HL-60/S4 treated with phorbol 12-myristate 13-acetate at 8.2 ng/mL for 4 days and 3 days (cell line): Measurements from ENCODE around the gene PFN4.

Experiments
- in situ Hi-C: fragments of 300-500 bp; cut with MboI; formaldehyde crosslinking; loops from 2 replicates; pipeline ENCODE4 v1.15.0; 2022; ENCODE audit warnings: low sequenced_read_pairs

Gene PFN4

DNA sequence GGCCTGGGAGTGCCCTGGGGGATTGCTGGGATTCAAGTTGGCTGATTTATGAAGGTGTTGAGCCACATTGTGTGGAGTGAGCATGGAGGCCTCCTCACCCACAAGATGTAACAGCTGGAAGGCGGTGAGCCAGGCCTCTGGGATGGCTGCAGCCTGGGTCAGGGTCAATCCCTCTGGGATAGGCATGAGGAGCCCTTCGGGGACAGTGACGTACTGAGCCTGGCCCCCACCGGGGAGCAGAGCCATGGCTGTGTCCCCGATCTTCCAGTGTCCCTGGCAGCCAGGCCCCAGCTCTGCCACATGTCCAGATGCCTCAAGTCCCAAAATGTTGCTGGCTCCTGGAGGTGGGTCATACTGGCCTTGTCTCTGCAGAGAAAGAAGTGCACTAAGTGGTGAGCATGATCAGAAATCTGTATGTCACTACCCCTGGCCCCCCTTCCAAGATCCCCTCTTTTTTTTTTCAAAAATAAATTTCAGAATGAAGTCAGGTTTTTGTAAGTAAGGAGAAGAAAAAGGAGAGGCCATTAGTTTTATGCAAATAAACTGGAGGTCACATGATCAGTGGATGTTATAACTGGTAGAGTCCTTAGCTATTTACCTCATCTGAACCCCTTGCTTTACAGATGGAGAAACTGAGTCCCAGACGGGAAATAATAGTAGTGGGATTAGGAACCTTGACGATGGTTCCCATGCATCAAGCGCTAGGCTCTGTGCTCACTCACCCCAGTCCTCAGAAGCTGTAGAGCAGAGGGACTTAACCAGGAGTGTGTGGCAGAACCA lies 40.2 kb downstream of the PFN4 start:
- in situ Hi-C loops = no loop called here

DNA sequence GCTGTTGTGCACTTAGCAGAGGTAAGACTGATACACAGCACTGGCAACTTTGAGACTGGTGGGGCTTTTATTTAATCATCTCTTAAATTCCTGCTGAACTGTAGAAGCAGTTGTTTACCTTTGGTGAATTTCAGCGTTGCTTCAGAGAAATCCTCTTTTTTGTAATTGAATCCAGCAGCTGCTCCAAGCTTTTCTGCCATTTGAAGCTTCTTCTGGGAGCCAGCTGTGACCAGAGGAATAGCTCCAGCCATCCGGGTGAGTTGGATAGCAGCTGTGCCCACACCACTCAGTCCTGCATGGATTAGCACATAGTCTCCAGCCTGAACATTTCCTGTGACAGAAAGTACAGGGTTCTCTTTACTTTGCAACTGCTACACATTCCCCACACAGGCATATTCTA lies 42.4 kb downstream of the PFN4 start:
- in situ Hi-C loops = no loop called here

DNA sequence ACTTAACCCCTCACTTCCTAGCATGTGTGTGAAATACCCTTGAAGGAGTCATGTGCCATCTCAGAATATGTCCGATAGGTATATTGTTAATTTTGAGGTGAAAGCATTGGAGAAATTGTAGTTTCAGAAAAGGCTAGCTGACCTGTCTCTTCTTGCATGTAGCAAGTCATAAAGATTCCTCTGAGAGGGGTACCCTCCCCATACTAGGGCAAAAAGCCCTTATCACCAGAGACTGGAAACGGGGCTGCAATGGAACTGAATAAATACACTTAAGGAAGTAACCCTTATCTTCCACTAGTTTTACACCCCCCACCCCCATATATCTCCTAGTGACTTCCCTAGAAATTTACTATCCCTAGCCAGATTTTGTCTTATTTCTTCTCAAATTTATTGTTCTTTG lies 45.3 kb downstream of the PFN4 start:
- in situ Hi-C loops = no loop called here

DNA sequence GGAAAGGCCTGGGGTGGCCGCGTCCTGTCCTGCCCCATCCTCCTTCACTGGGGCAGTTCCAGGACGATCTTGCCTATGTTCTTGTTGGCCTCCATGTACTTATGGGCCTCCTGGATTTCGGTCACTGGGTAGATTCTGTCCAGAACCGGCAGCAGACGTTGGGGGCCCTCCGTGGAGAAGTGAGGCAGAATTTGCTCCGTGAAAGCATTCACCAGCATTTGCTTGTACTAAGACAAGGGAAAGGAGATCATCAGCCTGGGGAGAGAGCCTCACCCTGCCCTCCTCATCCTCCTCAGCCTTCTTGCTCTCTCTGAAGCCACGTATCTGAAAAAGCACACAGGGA lies 45.6 kb downstream of the PFN4 start:
- in situ Hi-C loops = no loop called here

DNA sequence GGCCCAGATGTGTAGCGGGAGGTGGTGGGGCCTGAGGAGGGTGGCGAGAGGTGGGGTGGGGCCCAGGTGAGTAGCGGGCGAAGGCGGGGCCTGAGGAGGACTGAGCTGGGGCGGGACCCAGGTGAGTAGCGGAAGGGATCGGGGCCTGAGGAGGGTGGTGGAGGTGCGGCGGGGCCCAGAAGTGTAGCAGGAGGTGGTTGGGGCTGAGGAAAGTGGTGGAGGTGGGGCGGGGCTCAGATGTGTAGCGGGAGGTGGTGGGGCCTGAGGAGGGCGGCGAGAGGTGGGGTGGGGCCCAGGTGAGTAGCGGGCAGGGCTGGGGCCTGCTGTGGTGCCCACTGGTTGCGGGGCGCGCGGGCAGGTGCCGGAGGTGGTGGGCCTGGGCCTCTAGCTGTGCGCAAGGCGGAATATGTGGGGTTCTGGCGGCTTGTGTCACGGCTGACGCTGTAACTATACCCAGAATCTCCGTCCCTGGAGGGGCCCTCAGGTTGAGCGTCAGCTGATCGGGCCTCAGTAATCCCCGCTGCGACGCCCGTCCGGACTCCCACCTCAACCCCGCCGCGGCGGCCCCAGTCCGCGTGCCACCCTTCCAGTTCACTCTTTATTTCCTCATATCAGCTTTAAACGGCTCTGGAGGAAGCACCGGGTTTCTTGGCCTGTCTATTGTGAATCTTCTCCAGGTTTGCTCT lies 46.1 kb downstream of the PFN4 start:
- in situ Hi-C loops = no loop called here

DNA sequence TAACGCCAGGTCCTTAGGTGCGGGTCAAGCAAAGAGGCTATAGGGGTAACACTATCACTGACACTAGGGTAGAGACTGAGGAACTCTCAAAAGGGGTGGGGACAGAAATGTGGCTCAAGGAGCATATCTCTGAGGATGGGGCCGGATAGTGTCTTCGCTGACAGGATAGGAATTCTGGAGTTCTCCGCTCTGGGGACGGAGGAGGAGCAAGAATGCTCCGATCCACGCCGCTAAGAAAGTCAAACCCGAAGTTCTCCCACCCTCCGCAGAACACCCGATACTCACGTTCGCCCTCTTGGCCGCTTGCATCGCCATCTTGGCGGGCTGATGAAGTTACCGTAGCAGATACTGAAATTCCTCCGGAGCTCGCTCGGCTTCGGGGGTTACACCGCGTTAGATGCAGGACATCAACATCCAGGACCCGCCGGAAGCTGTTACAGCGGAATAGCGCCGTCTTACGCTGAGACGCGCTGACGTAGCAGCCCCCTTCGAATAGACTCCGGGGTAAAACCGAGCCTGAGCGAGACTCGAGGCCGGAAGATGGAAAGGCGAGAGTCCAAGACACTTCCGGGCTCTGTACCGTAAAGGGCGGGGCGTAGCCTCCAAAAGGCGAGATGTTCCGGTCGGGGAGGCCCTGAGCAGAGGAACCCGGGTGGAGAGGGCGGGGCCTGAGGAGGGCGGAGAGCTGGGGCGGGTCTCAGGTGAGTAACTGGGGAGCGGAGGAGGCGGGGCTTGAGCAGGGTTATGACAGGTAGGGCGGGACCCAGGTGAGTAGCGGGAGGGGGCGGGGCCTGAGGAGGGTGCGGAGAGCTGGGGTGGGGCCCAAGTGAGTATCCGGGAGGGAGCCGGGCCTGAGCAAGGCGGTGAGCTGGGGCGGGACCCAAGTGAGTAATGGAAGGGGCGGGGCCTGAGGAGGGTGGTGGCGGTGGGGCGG lies 47.0 kb downstream of the PFN4 start, which contains the start of gene SF3B6:
Gene SF3B6, minus strand, starts transcription at position 412 of the 934 bp plus-strand sequence. Its CDS starts 97 bp downstream, at position 315.
- in situ Hi-C loops = no loop called here

DNA sequence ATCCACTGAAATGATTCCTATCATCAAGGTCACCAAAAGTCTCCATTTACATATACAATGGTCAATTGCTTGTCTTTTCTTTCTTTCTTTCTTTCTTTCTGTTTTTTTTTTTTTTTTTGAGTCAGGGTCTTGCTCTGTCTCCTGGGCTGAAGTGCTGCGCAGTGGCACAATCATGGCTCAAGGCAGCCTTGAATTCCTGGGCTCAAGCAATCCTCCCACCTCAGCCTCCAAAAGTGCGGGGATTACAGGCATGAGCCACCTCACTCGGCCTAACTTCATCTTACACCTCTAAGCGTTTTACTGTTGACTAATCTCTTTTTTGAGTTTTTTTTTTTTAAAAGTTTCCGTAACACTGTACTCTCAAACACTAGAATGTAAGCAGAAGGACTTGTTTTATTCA lies 47.9 kb downstream of the PFN4 start:
- in situ Hi-C loops = no loop called here

DNA sequence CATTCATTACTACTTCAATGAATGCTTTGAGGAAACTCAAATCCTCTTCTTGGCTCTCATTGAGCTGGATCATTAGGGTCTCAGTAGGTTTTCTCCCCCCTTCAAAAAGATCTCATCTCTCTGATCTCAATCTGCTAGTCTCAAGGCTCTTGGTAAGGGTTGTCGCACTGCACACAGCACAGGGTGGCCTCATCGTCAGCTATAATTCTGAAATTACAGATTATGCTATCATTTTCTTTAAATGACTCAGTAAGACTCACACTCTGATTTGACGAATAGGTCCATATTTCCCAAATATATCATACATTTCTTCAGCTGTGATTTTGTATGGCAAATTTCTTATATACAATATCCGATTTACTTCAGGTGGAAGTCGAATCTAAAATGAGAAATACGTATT lies 49.3 kb downstream of the PFN4 start:
- in situ Hi-C loops = no loop called here

DNA sequence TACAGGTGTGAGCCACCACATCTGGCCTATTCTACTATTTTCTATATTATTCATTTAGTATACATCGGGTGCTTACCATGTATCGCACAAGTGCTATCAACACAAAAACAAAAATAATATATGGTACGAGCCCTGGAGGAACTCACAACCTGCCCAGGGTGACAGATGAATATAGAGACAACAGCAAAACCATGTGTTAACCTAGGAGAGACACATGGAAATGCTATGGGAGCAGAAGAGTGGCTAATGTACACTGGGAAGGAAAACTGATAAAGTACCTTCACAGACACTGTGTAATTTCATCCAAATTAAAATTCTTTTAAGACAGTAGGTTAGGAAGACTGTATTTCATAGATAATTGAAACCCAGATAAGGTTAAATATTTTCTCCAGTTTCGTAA lies 50.9 kb downstream of the PFN4 start:
- in situ Hi-C loops = no loop called here

DNA sequence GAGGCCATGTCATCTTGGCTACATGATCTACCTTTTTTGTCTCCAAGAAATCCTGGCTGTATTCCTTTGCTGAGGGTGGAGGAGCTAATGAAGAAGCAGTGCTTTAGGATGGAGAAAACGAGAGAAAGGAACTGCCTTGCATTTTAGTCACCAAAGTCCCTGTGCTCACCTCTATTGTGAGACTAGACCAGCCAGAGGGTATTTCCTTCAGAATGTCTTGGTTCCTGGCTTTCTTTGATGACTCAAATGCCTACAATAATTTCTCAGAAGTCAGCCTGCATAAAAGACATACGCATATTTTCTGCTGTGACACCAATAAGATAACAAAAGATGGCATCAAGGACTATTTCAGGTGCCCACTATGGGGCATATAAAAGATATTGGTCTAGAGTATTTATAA lies 57.8 kb downstream of the PFN4 start:
- in situ Hi-C loops = no loop called here
